HEK293 (cell line): ENCODE results near the gene DSG3.

ENCODE experiments used
- CTCF ChIA-PET: fragments of 350-600 bp; formaldehyde crosslinking; extraction: SDS; loops from one replicate; lab custom pipeline; 2021; ENCODE audit warnings: antibody characterized with exemption; lab: Yijun Ruan, JAX
- POLR2A ChIA-PET: fragments of 300-600 bp; formaldehyde crosslinking; extraction: SDS; loops from one replicate; lab custom pipeline; 2020; ENCODE audit warnings: antibody characterized with exemption, inconsistent platforms; lab: Yijun Ruan, JAX
- H3K27ac ChIP-seq: fragments of 200-500 bp; sonication (Bioruptor generic); 2 replicates; pipeline ENCODE4 v1.5.1; 2014; ENCODE audit warnings: low read depth, low read length, control low read depth, inconsistent platforms; ENCODE audit errors: extremely low read depth
- H3K36me3 ChIP-seq, 2 experiments: fragments of 200-500 bp in 1 of 2; sonication (Bioruptor generic) in 1 of 2; 1 replicate in 1 of 2; 2 replicates in 1 of 2; pipeline ENCODE4 v1.5.1; 2014 to 2017; ENCODE audit warnings: inconsistent platforms in 2 of 2, low read length in 2 of 2; ENCODE audit not compliant: control insufficient read depth in 2 of 2, insufficient read depth in 1 of 2
- H3K4me1 ChIP-seq: fragments of 200-500 bp; sonication (Bioruptor generic); 2 replicates; pipeline ENCODE4 v1.5.1; 2014; ENCODE audit warnings: mild to moderate bottlenecking, low read length, inconsistent platforms; ENCODE audit not compliant: control insufficient read depth, insufficient read depth
- H3K4me3 ChIP-seq: 2 replicates; pipeline ENCODE4 v1.5.1; 2011; ENCODE audit warnings: low read depth, mild to moderate bottlenecking, control low read depth, low read length, moderate library complexity
- H3K9me3 ChIP-seq: fragments of 200-500 bp; sonication (Bioruptor generic); 2 replicates; pipeline ENCODE4 v1.5.1; 2014; ENCODE audit warnings: low read depth, low read length, inconsistent platforms; ENCODE audit not compliant: control insufficient read depth, insufficient read depth
- EGR2 ChIP-seq: fragments of 450-650 bp; formaldehyde crosslinking; IDR thresholded peaks from 2 replicates; pipeline ENCODE4 v1.5.1; 2016; ENCODE audit warnings: low read depth, missing biosample characterization, missing genetic modification characterization
- HOXA7 ChIP-seq: sonication (generic); formaldehyde crosslinking; IDR thresholded peaks from 2 replicates; pipeline ENCODE4 v1.8.1; 2022; ENCODE audit warnings: missing genetic modification reagents, borderline replicate concordance
- MYNN ChIP-seq: fragments of 450-650 bp; formaldehyde crosslinking; IDR thresholded peaks from 2 replicates; pipeline ENCODE4 v1.5.1; 2016; ENCODE audit warnings: missing biosample characterization, missing genetic modification characterization, borderline replicate concordance
- ZBTB20 ChIP-seq: fragments of 450-650 bp; formaldehyde crosslinking; IDR thresholded peaks from 2 replicates; pipeline ENCODE4 v1.5.1; 2016; ENCODE audit warnings: missing biosample characterization, missing genetic modification characterization
- ZNF292 ChIP-seq: fragments of 450-650 bp; formaldehyde crosslinking; IDR thresholded peaks from 2 replicates; pipeline ENCODE4 v1.5.1; 2016; ENCODE audit warnings: low read depth, missing biosample characterization, missing genetic modification characterization, borderline replicate concordance
- ZNF416 ChIP-seq: fragments of 450-650 bp; formaldehyde crosslinking; IDR thresholded peaks from 2 replicates; pipeline ENCODE4 v1.5.1; 2016; ENCODE audit warnings: missing biosample characterization, missing genetic modification characterization
- ZNF510 ChIP-seq: fragments of 450-650 bp; formaldehyde crosslinking; IDR thresholded peaks from 2 replicates; pipeline ENCODE4 v1.5.1; 2018; ENCODE audit warnings: mild to moderate bottlenecking, missing genetic modification characterization, missing biosample characterization; ENCODE audit not compliant: insufficient replicate concordance
- ZNF529 ChIP-seq: fragments of 450-650 bp; formaldehyde crosslinking; IDR thresholded peaks from 2 replicates; pipeline ENCODE4 v1.5.1; 2017; ENCODE audit warnings: missing genetic modification characterization, missing biosample characterization; ENCODE audit not compliant: insufficient replicate concordance
- ZNF558 ChIP-seq: fragments of 450-650 bp; formaldehyde crosslinking; IDR thresholded peaks from 2 replicates; pipeline ENCODE4 v1.5.1; 2016; ENCODE audit warnings: missing biosample characterization, missing genetic modification characterization
- ZNF624 ChIP-seq: fragments of 450-650 bp; formaldehyde crosslinking; IDR thresholded peaks from 2 replicates; pipeline ENCODE4 v1.5.1; 2017; ENCODE audit warnings: missing biosample characterization, missing genetic modification characterization
- ZNF664 ChIP-seq: fragments of 450-650 bp; formaldehyde crosslinking; IDR thresholded peaks from 2 replicates; pipeline ENCODE4 v1.5.1; 2016; ENCODE audit warnings: missing biosample characterization, missing genetic modification characterization
- ZNF701 ChIP-seq: fragments of 450-650 bp; formaldehyde crosslinking; IDR thresholded peaks from 2 replicates; pipeline ENCODE4 v1.5.1; 2016; ENCODE audit warnings: missing biosample characterization, missing genetic modification characterization
- ZNF707 ChIP-seq: fragments of 450-650 bp; formaldehyde crosslinking; IDR thresholded peaks from 2 replicates; pipeline ENCODE4 v1.5.1; 2016; ENCODE audit warnings: missing biosample characterization, missing genetic modification characterization
- ZXDB ChIP-seq: fragments of 450-650 bp; formaldehyde crosslinking; IDR thresholded peaks from 2 replicates; pipeline ENCODE4 v1.5.1; 2016; ENCODE audit warnings: missing biosample characterization, missing genetic modification characterization
- TF ChIP-seq, protein P1 (sequence below): fragments of 450-650 bp; IDR thresholded peaks from 2 replicates; pipeline ENCODE4 v1.5.1; 2018; ENCODE audit warnings: missing biosample characterization, missing genetic modification characterization
- TF ChIP-seq, protein P2 (sequence below): fragments of 450-650 bp; formaldehyde crosslinking; IDR thresholded peaks from 2 replicates; pipeline ENCODE4 v1.5.1; 2017; ENCODE audit warnings: missing biosample characterization, missing genetic modification characterization
- TF ChIP-seq, protein P3 (sequence below): fragments of 450-650 bp; formaldehyde crosslinking; IDR thresholded peaks from 2 replicates; pipeline ENCODE4 v1.5.1; 2016; ENCODE audit warnings: missing biosample characterization, missing genetic modification characterization
- TF ChIP-seq, protein P4 (sequence below): fragments of 450-650 bp; formaldehyde crosslinking; IDR thresholded peaks from 2 replicates; pipeline ENCODE4 v1.5.1; 2016; ENCODE audit warnings: missing biosample characterization, missing genetic modification characterization
- TF ChIP-seq, protein P5 (sequence below): fragments of 450-650 bp; formaldehyde crosslinking; IDR thresholded peaks from 2 replicates; pipeline ENCODE4 v1.5.1; 2016; ENCODE audit warnings: missing biosample characterization, missing genetic modification characterization
- TF ChIP-seq, protein P6 (sequence below): fragments of 450-650 bp; formaldehyde crosslinking; IDR thresholded peaks from 2 replicates; pipeline ENCODE4 v1.5.1; 2016; ENCODE audit warnings: missing biosample characterization, missing genetic modification characterization
- TF ChIP-seq, protein P7 (sequence below): fragments of 450-650 bp; formaldehyde crosslinking; IDR thresholded peaks from 2 replicates; pipeline ENCODE4 v1.5.1; 2016; ENCODE audit warnings: missing biosample characterization, missing genetic modification characterization

Gene DSG3

DNA sequence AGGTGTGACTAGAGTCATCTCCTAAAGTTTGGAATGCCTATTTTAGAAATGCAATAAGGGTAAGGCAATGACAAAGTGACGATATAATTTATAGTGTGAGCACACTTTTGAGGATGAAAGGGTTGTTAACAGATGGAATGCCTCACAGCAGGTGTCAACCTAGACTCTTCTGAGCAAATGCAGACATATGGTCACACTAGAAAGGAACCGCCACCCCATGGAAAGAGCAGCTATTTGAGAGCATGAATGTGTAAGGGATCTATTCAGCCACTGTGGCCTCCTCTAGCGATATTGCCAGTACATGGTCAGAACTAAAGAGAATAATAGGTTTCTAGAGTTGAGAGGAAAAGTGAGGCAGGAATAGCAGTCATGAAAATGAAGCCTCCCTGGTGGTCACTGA is 68.9 kb downstream of the DSG3 start (continued):
- TF ChIP-seq, protein P1, sequence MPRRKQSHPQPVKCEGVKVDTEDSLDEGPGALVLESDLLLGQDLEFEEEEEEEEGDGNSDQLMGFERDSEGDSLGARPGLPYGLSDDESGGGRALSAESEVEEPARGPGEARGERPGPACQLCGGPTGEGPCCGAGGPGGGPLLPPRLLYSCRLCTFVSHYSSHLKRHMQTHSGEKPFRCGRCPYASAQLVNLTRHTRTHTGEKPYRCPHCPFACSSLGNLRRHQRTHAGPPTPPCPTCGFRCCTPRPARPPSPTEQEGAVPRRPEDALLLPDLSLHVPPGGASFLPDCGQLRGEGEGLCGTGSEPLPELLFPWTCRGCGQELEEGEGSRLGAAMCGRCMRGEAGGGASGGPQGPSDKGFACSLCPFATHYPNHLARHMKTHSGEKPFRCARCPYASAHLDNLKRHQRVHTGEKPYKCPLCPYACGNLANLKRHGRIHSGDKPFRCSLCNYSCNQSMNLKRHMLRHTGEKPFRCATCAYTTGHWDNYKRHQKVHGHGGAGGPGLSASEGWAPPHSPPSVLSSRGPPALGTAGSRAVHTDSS (tag by site-specific recombination), result no peak
- TF ChIP-seq, protein P2, sequence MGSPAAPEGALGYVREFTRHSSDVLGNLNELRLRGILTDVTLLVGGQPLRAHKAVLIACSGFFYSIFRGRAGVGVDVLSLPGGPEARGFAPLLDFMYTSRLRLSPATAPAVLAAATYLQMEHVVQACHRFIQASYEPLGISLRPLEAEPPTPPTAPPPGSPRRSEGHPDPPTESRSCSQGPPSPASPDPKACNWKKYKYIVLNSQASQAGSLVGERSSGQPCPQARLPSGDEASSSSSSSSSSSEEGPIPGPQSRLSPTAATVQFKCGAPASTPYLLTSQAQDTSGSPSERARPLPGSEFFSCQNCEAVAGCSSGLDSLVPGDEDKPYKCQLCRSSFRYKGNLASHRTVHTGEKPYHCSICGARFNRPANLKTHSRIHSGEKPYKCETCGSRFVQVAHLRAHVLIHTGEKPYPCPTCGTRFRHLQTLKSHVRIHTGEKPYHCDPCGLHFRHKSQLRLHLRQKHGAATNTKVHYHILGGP, result no peak
- TF ChIP-seq, protein P3, sequence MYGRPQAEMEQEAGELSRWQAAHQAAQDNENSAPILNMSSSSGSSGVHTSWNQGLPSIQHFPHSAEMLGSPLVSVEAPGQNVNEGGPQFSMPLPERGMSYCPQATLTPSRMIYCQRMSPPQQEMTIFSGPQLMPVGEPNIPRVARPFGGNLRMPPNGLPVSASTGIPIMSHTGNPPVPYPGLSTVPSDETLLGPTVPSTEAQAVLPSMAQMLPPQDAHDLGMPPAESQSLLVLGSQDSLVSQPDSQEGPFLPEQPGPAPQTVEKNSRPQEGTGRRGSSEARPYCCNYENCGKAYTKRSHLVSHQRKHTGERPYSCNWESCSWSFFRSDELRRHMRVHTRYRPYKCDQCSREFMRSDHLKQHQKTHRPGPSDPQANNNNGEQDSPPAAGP (tag by site-specific recombination), result no peak
- TF ChIP-seq, protein P4, sequence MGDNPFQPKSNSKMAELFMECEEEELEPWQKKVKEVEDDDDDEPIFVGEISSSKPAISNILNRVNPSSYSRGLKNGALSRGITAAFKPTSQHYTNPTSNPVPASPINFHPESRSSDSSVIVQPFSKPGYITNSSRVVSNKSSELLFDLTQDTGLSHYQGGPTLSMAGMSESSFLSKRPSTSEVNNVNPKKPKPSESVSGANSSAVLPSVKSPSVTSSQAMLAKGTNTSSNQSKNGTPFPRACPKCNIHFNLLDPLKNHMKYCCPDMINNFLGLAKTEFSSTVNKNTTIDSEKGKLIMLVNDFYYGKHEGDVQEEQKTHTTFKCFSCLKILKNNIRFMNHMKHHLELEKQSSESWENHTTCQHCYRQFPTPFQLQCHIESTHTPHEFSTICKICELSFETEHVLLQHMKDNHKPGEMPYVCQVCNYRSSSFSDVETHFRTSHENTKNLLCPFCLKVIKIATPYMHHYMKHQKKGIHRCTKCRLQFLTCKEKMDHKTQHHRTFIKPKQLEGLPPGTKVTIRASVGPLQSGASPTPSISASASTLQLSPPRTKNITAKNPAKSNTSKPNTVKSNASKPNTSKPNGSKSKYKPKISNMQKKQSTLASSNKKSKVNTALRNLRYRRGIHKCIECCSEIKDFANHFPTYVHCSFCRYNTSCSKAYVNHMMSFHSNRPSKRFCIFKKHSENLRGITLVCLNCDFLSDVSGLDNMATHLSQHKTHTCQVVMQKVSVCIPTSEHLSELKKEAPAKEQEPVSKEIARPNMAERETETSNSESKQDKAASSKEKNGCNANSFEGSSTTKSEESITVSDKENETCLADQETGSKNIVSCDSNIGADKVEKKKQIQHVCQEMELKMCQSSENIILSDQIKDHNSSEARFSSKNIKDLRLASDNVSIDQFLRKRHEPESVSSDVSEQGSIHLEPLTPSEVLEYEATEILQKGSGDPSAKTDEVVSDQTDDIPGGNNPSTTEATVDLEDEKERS (tag by site-specific recombination), result no peak
- TF ChIP-seq, protein P5, sequence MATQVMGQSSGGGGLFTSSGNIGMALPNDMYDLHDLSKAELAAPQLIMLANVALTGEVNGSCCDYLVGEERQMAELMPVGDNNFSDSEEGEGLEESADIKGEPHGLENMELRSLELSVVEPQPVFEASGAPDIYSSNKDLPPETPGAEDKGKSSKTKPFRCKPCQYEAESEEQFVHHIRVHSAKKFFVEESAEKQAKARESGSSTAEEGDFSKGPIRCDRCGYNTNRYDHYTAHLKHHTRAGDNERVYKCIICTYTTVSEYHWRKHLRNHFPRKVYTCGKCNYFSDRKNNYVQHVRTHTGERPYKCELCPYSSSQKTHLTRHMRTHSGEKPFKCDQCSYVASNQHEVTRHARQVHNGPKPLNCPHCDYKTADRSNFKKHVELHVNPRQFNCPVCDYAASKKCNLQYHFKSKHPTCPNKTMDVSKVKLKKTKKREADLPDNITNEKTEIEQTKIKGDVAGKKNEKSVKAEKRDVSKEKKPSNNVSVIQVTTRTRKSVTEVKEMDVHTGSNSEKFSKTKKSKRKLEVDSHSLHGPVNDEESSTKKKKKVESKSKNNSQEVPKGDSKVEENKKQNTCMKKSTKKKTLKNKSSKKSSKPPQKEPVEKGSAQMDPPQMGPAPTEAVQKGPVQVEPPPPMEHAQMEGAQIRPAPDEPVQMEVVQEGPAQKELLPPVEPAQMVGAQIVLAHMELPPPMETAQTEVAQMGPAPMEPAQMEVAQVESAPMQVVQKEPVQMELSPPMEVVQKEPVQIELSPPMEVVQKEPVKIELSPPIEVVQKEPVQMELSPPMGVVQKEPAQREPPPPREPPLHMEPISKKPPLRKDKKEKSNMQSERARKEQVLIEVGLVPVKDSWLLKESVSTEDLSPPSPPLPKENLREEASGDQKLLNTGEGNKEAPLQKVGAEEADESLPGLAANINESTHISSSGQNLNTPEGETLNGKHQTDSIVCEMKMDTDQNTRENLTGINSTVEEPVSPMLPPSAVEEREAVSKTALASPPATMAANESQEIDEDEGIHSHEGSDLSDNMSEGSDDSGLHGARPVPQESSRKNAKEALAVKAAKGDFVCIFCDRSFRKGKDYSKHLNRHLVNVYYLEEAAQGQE (tag by site-specific recombination), result no peak

DNA sequence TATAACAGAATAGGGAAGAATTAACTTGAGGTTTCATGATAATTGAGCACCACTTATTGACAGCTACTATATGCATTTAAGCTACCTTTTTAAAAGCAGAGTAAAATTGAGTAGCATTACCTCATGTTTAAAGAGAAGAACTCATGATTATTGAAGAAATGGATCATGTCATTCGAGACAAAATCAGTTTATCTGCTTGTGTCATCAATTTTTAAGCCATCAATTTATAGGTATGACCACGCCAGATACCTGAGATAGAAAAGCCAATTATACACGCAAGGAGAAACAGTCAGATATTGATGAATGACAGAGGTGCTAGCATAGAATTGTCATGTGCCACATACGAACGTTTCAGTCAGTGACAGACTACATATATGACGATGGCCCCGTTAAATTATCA is 78.8 kb downstream of the DSG3 start:
- POLR2A ChIA-PET, result interaction anchor here (0.6 kb wide), 1 partner anchor 273 kb away, joined by 5 read pairs; no protein-coding TSS in a partner anchor
- H3K36me3 ChIP-seq, result peaks cover 28 to 93% of the 10 kb centered on the region in 2 experiments
- no peak overlapping the region for H3K4me3 ChIP-seq
- H3K4me1 ChIP-seq, result no peaks in the 10 kb centered on the region
- no peak overlapping the region for H3K27ac ChIP-seq
- CTCF ChIA-PET, result interaction anchor here (0.6 to 0.9 kb wide), 2 partner anchors 102 to 154 kb away, joined by 4 read pairs; no protein-coding TSS in a partner anchor
- TF ChIP-seq ZNF624 (tag by site-specific recombination), result no peak
- no peak for TF ChIP-seq EGR2
- no peak for TF ChIP-seq ZNF292 (tag by site-specific recombination)
- TF ChIP-seq, protein P6, sequence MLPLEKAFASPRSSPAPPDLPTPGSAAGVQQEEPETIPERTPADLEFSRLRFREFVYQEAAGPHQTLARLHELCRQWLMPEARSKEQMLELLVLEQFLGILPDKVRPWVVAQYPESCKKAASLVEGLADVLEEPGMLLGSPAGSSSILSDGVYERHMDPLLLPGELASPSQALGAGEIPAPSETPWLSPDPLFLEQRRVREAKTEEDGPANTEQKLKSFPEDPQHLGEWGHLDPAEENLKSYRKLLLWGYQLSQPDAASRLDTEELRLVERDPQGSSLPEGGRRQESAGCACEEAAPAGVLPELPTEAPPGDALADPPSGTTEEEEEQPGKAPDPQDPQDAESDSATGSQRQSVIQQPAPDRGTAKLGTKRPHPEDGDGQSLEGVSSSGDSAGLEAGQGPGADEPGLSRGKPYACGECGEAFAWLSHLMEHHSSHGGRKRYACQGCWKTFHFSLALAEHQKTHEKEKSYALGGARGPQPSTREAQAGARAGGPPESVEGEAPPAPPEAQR (tag by site-specific recombination), result no peak
- no peak for TF ChIP-seq ZNF558 (tag by site-specific recombination)
- no peak for TF ChIP-seq MYNN (tag by site-specific recombination)
- TF ChIP-seq ZNF707 (tag by site-specific recombination), result no peak
- TF ChIP-seq HOXA7 (CRISPR knock-in tag), result no peak
- TF ChIP-seq ZBTB20 (tag by site-specific recombination), result no peak
- no peak for TF ChIP-seq ZNF510
- no peak for TF ChIP-seq ZNF416 (tag by site-specific recombination)
- no peak for TF ChIP-seq ZNF664
- TF ChIP-seq, protein P7, sequence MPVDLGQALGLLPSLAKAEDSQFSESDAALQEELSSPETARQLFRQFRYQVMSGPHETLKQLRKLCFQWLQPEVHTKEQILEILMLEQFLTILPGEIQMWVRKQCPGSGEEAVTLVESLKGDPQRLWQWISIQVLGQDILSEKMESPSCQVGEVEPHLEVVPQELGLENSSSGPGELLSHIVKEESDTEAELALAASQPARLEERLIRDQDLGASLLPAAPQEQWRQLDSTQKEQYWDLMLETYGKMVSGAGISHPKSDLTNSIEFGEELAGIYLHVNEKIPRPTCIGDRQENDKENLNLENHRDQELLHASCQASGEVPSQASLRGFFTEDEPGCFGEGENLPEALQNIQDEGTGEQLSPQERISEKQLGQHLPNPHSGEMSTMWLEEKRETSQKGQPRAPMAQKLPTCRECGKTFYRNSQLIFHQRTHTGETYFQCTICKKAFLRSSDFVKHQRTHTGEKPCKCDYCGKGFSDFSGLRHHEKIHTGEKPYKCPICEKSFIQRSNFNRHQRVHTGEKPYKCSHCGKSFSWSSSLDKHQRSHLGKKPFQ, result no peak
- TF ChIP-seq ZNF701 (tag by site-specific recombination), result no peak
- no peak for TF ChIP-seq ZNF529 (tag by site-specific recombination)
- no peak for TF ChIP-seq ZXDB (tag by site-specific recombination)
- H3K9me3 ChIP-seq, result no peaks in the 10 kb centered on the region
